H1 (cell line): ENCODE results near the gene BRSK2. TPM values are rescaled to one million over a fixed set of nuclear protein-coding genes. Genes with fewer than 3 reads are reported as not detected.

Experiments
- CTCF ChIA-PET: fragments of 300-600 bp; sonication (Branson Sonifier 250); formaldehyde crosslinking; loops from one replicate; lab custom pipeline; 2021; ENCODE audit not compliant: partially characterized antibody; lab: Charles Lee
- POLR2A ChIA-PET: fragments of 300-600 bp; sonication (Branson Sonifier 250); formaldehyde crosslinking; loops from one replicate; lab custom pipeline; 2021; ENCODE audit warnings: inconsistent platforms; ENCODE audit not compliant: partially characterized antibody; lab: Charles Lee
- DNase-seq, 2 experiments: peaks; one replicate each; pipeline versions ENCODE4 v3.0.0 to v3.0.0-alpha.2; 2010 to 2022; ENCODE audit warnings: low spot score in 2 of 2, low read depth in 1 of 2, mixed read lengths in 1 of 2
- FAIRE-seq: peaks from 2 replicates; lab custom pipeline; 2011; peaks lifted over from hg19 to GRCh38; lab: Jason Lieb, UNC
- H2AFZ ChIP-seq: 2 replicates; pipeline ENCODE4 v1.8.1; 2012; ENCODE audit warnings: low read length, inconsistent platforms
- H2AK5ac ChIP-seq: 2 replicates; pipeline ENCODE4 v1.6.1; 2013; ENCODE audit warnings: low read depth, low read length
- H2BK120ac ChIP-seq: replicated peaks from 2 replicates; pipeline ENCODE3; 2013; ENCODE audit warnings: low read depth, low read length, inconsistent platforms
- H2BK12ac ChIP-seq: 2 replicates; pipeline ENCODE4 v1.6.1; 2013; ENCODE audit warnings: low read depth, low read length
- H2BK15ac ChIP-seq: 2 replicates; pipeline ENCODE4 v1.6.1; 2013; ENCODE audit warnings: low read length
- H2BK20ac ChIP-seq: 2 replicates; pipeline ENCODE4 v1.6.1; 2013; ENCODE audit warnings: low read length
- H2BK5ac ChIP-seq: 2 replicates; pipeline ENCODE4 v1.6.1; 2013; ENCODE audit warnings: low read depth, low read length
- H3K14ac ChIP-seq: 2 replicates; pipeline ENCODE4 v1.6.1; 2013; ENCODE audit warnings: inconsistent platforms; ENCODE audit not compliant: insufficient read length
- H3K18ac ChIP-seq: 2 replicates; pipeline ENCODE4 v1.6.1; 2013; ENCODE audit warnings: low read length; ENCODE audit errors: extremely low read depth
- H3K23ac ChIP-seq: 2 replicates; pipeline ENCODE4 v1.6.1; 2013; ENCODE audit warnings: inconsistent platforms; ENCODE audit not compliant: insufficient read length
- H3K23me2 ChIP-seq: 2 replicates; pipeline ENCODE4 v1.6.1; 2013; ENCODE audit warnings: low read depth, low read length
- H3K27ac ChIP-seq: 2 replicates; pipeline ENCODE4 v1.6.1; 2011; ENCODE audit warnings: low read depth, low read length, inconsistent platforms
- H3K27me3 ChIP-seq, 4 experiments: replicated peaks in 1 of 4; 1 replicate in 1 of 4; 2 replicates in 3 of 4; pipeline versions ENCODE4 v1.6.1 to v1.8.1; 2011 to 2013; ENCODE audit warnings: low read length in 3 of 4, mild to moderate bottlenecking in 3 of 4, inconsistent platforms in 2 of 4, mixed read lengths in 2 of 4, moderate library complexity in 1 of 4; ENCODE audit not compliant: control insufficient read depth in 3 of 4, insufficient read depth in 3 of 4; ENCODE audit errors: extremely low read depth in 1 of 4
- H3K36me3 ChIP-seq, 4 experiments: 2 replicates each; pipeline versions ENCODE4 v1.6.1 to v1.8.1; 2011 to 2013; ENCODE audit warnings: mild to moderate bottlenecking in 4 of 4, low read length in 3 of 4, moderate library complexity in 2 of 4, control low read depth in 1 of 4, inconsistent platforms in 1 of 4; ENCODE audit not compliant: insufficient read depth in 4 of 4, control insufficient read depth in 2 of 4
- H3K4ac ChIP-seq: replicated peaks from 2 replicates; pipeline ENCODE3; 2013; ENCODE audit warnings: low read length, low read depth, mixed read lengths, inconsistent platforms; ENCODE audit not compliant: insufficient read length
- H3K4me1 ChIP-seq, 4 experiments: replicated peaks in 1 of 4; 1 replicate in 1 of 4; 2 replicates in 3 of 4; pipeline versions ENCODE4 v1.6.1 to v1.8.1; 2011 to 2013; ENCODE audit warnings: low read length in 3 of 4, inconsistent platforms in 2 of 4, mixed read lengths in 1 of 4; ENCODE audit not compliant: insufficient read depth in 4 of 4, control insufficient read depth in 3 of 4
- H3K4me2 ChIP-seq, 2 experiments: 2 replicates each; pipeline versions ENCODE4 v1.6.1 to v1.8.1; 2011 to 2013; ENCODE audit warnings: low read depth in 2 of 2, low read length in 2 of 2, control low read depth in 1 of 2, inconsistent platforms in 1 of 2, mild to moderate bottlenecking in 1 of 2; ENCODE audit not compliant: insufficient read depth in 1 of 2
- H3K4me3 ChIP-seq, 4 experiments: fragments of 200-600, 300-600 bp in 1 of 4; sonication (generic), shearing (Covaris generic), sonication (Bioruptor Twin) in 1 of 4; 2 replicates each; pipeline versions ENCODE4 v1.5.1 to v1.8.1; 2011 to 2016; ENCODE audit warnings: low read length in 4 of 4, low read depth in 3 of 4, control low read depth in 2 of 4, inconsistent platforms in 2 of 4, mild to moderate bottlenecking in 2 of 4, mixed read lengths in 1 of 4, moderate library complexity in 1 of 4; ENCODE audit not compliant: insufficient read depth in 2 of 4; ENCODE audit errors: extremely low read depth in 1 of 4
- H3K56ac ChIP-seq: replicated peaks from 2 replicates; pipeline ENCODE3; 2013; ENCODE audit warnings: low read depth, mild to moderate bottlenecking, mixed read lengths, low read length, inconsistent platforms; ENCODE audit not compliant: insufficient read length
- H3K79me1 ChIP-seq: 2 replicates; pipeline ENCODE4 v1.6.1; 2013; ENCODE audit warnings: low read depth, low read length, control low read depth
- H3K79me2 ChIP-seq, 2 experiments: 2 replicates each; pipeline versions ENCODE4 v1.6.1 to v1.8.1; 2012 to 2013; ENCODE audit warnings: low read length in 2 of 2, mild to moderate bottlenecking in 2 of 2, inconsistent platforms in 1 of 2; ENCODE audit not compliant: insufficient read depth in 2 of 2, control insufficient read depth in 1 of 2
- H3K9ac ChIP-seq, 4 experiments: replicated peaks in 1 of 4; 1 replicate in 1 of 4; 2 replicates in 3 of 4; pipeline versions ENCODE4 v1.6.1 to v1.8.1; 2011 to 2013; ENCODE audit warnings: low read depth in 3 of 4, low read length in 3 of 4, control low read depth in 2 of 4, mild to moderate bottlenecking in 2 of 4, moderate library complexity in 2 of 4, inconsistent platforms in 1 of 4; ENCODE audit errors: extremely low read depth in 1 of 4
- H3K9me3 ChIP-seq, 2 experiments: 2 replicates each; pipeline versions ENCODE4 v1.6.1 to v1.8.1; 2012 to 2013; ENCODE audit warnings: mild to moderate bottlenecking in 2 of 2, moderate library complexity in 2 of 2, control low read depth in 1 of 2, inconsistent platforms in 1 of 2, low read depth in 1 of 2, low read length in 1 of 2, mixed read lengths in 1 of 2; ENCODE audit not compliant: insufficient read depth in 2 of 2
- H4K20me1 ChIP-seq, 2 experiments: replicated peaks in 1 of 2; 2 replicates each; pipeline versions ENCODE3 to v1.8.1; 2011 to 2013; ENCODE audit warnings: inconsistent platforms in 2 of 2, low read length in 2 of 2, mild to moderate bottlenecking in 1 of 2; ENCODE audit not compliant: insufficient read depth in 2 of 2, control insufficient read depth in 1 of 2
- H4K5ac ChIP-seq: 2 replicates; pipeline ENCODE4 v1.6.1; 2013; ENCODE audit warnings: low read length, low read depth, mixed read lengths, inconsistent platforms; ENCODE audit not compliant: insufficient read length
- H4K8ac ChIP-seq: 2 replicates; pipeline ENCODE4 v1.8.0; 2013; ENCODE audit warnings: mild to moderate bottlenecking, moderate library complexity, low read length, inconsistent platforms; ENCODE audit not compliant: insufficient read depth; ENCODE audit errors: extremely low read depth
- H4K91ac ChIP-seq: replicated peaks from 2 replicates; pipeline ENCODE3; 2013; ENCODE audit warnings: low read length, mixed read lengths, inconsistent platforms; ENCODE audit not compliant: insufficient read length
- EGR1 ChIP-seq: IDR thresholded peaks from 2 replicates; pipeline ENCODE4 v1.6.1; 2011; ENCODE audit warnings: low read depth, low read length, borderline replicate concordance
- KDM1A ChIP-seq: fragments of 200-600, 300-600 bp; sonication (generic); IDR thresholded peaks from 2 replicates; pipeline ENCODE4 v1.7.1; 2016; ENCODE audit warnings: mild to moderate bottlenecking, low read length, borderline replicate concordance
- NANOG ChIP-seq: IDR thresholded peaks from 2 replicates; pipeline ENCODE4 v1.6.1; 2011; ENCODE audit warnings: low read length, low read depth, mild to moderate bottlenecking, inconsistent platforms; ENCODE audit not compliant: insufficient read depth, poor library complexity, severe bottlenecking
- RXRA ChIP-seq: IDR thresholded peaks from 2 replicates; pipeline ENCODE4 v1.6.1; 2011; ENCODE audit warnings: low read depth, mild to moderate bottlenecking, low read length, moderate library complexity; ENCODE audit not compliant: insufficient read depth
- WGBS, 2 experiments: shearing (Covaris generic) in 1 of 2; methylation state at CpG; one replicate each; pipeline versions ENCODE4 v1.1.6 to v1.1.7; 2013 to 2015; ENCODE audit warnings: low lambda C conversion rate in 2 of 2, mixed read lengths in 2 of 2, inconsistent platforms in 1 of 2, low coverage in 1 of 2, missing lambda C conversion rate in 1 of 2; ENCODE audit not compliant: insufficient replicate concordance in 2 of 2, insufficient coverage in 1 of 2, insufficient read length in 1 of 2; ENCODE audit errors: extremely low coverage in 1 of 2, missing lambda C conversion rate in 1 of 2; 5-methylcytosine and 5-hydroxymethylcytosine counted together
- polyA plus RNA-seq, 7 experiments: library from polyadenylated mRNA; depleted of rRNA in 3 of 7; stranded (reverse) in 5 of 7; unstranded in 2 of 7; fragments of >200 nt in 5 of 7; fragments of 200-250 nt in 2 of 7; gene quantifications; 1 replicate in 5 of 7; 2 replicates in 1 of 7; 4 replicates in 1 of 7; pipeline versions ENCODE4 v1.2.1 to v1.2.3, GENCODE V29; 2011 to 2013; ENCODE audit warnings: missing spikeins in 2 of 7, mixed read lengths in 2 of 7
- total RNA-seq: library from RNA; stranded (reverse); fragmentation: NEBNext Ultra II Directional; extraction: Animal tissue kit (Norgen Biotek cat#: 25700); gene quantifications from 2 replicates; pipeline ENCODE4 v1.2.1, GENCODE V29; 2021

Gene BRSK2
- total and polyA plus RNA-seq, 2 of the 8 experiments (the other 6 are each of a cell fraction or from before 2014, with no cell fraction given), result 17.3 to 27.1 TPM

DNA sequence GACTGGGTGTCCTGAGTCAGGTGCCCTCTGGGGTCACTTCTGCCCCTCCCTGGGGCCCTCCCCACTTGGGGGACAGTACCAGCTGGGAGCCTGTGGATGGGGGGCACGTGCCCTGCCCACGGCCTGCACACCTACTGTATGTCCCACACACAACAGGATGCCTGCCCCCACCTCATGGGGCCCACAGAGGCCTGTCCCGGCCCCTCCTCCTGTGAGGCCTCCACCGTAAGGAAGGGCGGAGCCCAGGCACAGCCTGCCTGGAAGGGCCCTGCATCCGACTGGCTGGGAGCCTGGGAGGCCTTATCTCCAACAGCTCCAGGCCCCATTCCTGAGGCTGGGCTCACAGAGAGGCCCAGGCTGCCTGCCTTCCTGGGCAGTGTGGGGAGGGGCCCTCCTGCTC is 47.8 kb downstream of the BRSK2 start:
- H3K27ac ChIP-seq, result no peak overlapping the region
- no peaks in the 10 kb centered on the region for H3K9me3 ChIP-seq
- H3K23ac ChIP-seq, result no peak overlapping the region
- no peak overlapping the region for H3K14ac ChIP-seq
- TF ChIP-seq EGR1 (no peak), RXRA (no peak), KDM1A (no peak), NANOG (no peak)
- H2AFZ ChIP-seq, result no peak overlapping the region
- H3K36me3 ChIP-seq, result no peaks in the 10 kb centered on the region
- no peak overlapping the region for H2BK5ac ChIP-seq
- no peak overlapping the region for H2BK20ac ChIP-seq
- CTCF ChIA-PET, result interaction anchor here (0.7 to 2.0 kb wide), 5 partner anchors 11 to 203 kb away, joined by 3 to 6 read pairs (median 3); no protein-coding TSS in a partner anchor
- H2AK5ac ChIP-seq, result no peak overlapping the region
- no peak overlapping the region for H3K4me2 ChIP-seq
- no peak overlapping the region for H3K9ac ChIP-seq
- no peak overlapping the region for H3K56ac ChIP-seq
- no peak overlapping the region for H3K18ac ChIP-seq
- no peaks in the 10 kb centered on the region for H3K27me3 ChIP-seq
- no peak overlapping the region for H2BK120ac ChIP-seq
- H2BK15ac ChIP-seq, result no peak overlapping the region
- no peak overlapping the region for H3K4ac ChIP-seq
- peaks cover 0 to 15% (median 9%) of the 10 kb centered on the region in 4 experiments; a peak in 6 of 7 replicates for H3K4me1 ChIP-seq
- DNase-seq (no peak), FAIRE-seq (no peak)
- WGBS, 2 experiments, result 86% methylated on average over 5 of the region's 6 CpGs; no CpG with 5 or more reads in 1 of the 2 experiments
- no peak overlapping the region for H4K5ac ChIP-seq
- POLR2A ChIA-PET, result interaction anchor here (1.5 kb wide), 1 partner anchor 22 kb away, joined by 4 read pairs; no protein-coding TSS in a partner anchor
- H4K20me1 ChIP-seq, result peaks cover 9 to 20% of the 10 kb centered on the region in 2 experiments
- peaks cover 0 to 6% of the 10 kb centered on the region in 2 experiments; a peak in 1 of 4 replicates for H3K79me2 ChIP-seq
- no peaks in the 10 kb centered on the region for H3K23me2 ChIP-seq
- peak overlapping the region; percentile 51; the same call in 1 of the 2 replicates for H4K8ac ChIP-seq
- no peak overlapping the region for H2BK12ac ChIP-seq
- H3K4me3 ChIP-seq, result no peak overlapping the region
- H4K91ac ChIP-seq, result no peak overlapping the region
- H3K79me1 ChIP-seq, result peaks cover 4% of the 10 kb centered on the region
